GM19467 (cell line): ENCODE data around the gene PAPPA2.
"Not testable (repeated sequence)": the region's sequence is repeated elsewhere in the genome, so short reads cannot be mapped to it uniquely, and the experiment has no call there.

ENCODE experiments used
- ATAC-seq: cut with Tn5 transposase; IDR thresholded peaks from one replicate; pipeline ENCODE4 v1.9.1; 2021; ENCODE audit warnings: mild to moderate bottlenecking, moderate library complexity; ENCODE audit not compliant: unreplicated experiment

PAPPA2 gene

GRCh38 chr1:176745945-176746344 lies 283.0 kb downstream of the PAPPA2 start:
- no peak for ATAC-seq

DNA sequence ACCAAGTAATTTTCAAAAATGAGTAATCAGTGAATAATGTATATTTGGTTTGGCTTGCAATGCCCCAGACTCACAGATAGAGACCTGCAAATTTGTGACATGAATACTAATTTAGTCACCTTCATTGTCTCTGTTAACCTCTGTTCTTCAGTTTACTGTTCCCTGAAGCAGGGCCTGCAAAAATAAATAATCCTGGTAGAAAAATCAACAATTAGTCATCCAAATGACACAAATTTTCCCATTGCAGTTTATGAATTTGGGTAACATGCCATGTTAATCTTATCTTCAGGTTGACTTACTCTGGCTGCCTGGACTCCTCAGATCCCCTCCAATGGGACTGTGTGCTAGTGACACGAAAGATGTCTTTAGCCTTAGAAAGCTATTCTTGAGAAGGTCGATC lies 289.5 kb downstream of the PAPPA2 start:
- no peak for ATAC-seq

DNA sequence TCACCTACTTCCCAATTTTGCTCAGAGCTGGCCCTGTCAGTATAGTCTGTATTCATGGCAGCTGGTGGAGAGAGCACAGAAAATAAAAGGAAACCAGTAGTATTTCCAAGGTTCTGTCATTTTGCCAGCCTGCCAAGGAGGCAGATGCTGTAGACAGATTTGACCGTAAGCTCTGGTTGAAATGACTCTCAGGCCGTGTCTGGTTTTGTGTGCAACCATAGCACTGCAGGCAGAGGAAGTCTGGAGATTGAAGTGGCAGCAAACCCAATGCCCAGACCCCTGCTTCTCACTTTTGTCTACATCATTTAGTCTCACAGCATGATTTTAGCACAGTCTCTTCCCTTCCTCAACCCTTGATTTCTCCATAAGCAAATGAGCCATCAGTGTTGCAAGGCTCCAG lies 291.7 kb downstream of the PAPPA2 start:
- ATAC-seq: no peak

GRCh38 chr1:176756817-176757216 lies 293.8 kb downstream of the PAPPA2 start:
- ATAC-seq: not testable (repeated sequence)

DNA sequence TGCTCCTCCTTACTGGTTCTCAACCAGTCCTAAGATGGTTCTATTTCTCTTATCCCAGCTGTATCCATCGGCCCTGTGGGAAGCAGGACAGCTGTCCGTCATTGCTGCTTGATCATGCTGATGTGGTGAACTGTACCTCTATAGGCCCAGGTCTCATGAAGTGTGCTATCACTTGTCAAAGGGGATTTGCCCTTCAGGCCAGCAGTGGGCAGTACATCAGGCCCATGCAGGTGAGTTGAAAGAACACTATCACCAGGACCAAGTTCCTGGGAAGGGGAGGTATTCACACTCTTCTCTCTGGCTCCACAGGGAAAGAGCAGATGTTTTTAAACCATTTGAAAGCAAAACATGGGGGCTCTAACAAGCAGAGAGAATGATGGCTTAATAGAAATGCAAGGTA lies 302.6 kb downstream of the PAPPA2 start:
- ATAC-seq: no peak

DNA sequence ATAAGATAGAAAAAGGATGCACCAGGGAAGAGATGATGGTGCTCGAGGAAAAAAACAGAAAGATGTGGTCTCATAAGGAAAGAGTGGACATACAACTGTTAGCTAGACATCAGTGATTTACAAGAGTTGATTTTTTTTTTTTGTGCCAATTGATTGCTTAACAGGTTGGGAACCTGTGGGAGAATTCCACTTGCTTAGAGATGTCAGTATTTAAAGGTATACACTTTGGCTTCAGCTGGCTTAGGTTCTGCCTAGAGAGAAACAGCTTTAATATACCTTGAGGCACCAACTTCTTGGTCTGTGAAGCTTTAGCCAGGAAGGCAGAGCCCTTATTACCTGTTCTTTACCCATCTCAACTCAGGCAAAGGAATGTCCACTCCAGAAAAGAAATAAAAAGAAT lies 303.8 kb downstream of the PAPPA2 start:
- ATAC-seq: no peak

DNA sequence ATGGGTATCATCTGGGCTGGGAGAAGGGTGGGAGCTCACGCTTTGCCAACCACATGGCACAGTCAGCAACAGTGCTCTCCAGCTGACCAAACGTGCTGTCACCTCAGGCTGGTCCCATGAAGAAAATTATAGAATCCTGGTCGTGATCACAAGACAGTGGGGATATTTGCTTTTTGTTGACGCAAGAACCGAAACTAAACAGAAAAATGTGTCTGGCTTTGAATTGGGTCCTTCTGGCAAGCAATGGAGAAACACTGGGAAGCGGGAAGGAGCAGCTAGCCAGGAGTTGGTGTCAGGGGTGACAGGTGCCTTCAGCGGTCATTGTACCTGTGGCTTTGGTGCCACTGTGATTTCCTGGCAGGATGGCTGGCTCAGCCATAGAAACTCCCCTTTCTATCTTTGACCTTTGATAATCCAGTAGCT lies 304.8 kb downstream of the PAPPA2 start:
- no peak for ATAC-seq

GRCh38 chr1:176768532-176768931 lies 305.6 kb downstream of the PAPPA2 start:
- ATAC-seq: no peak

DNA sequence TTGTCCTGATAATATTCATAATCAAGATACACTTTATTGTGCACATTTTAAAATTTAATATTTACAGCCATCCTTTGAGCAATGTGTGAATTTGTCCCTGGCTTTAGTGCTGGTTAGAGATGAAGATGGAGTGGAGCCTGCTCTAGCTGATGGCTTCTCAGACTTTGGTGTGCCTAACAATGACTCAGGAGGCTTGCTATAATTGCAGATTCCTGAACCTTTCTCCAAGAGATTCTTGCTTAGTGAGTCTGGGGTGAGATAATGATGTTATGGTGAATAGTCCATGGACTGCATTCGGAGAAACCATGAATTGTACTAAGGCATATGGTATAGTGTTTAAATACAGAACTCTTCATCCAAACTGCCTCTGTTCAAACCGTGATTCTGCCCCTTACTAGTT lies 307.1 kb downstream of the PAPPA2 start:
- no peak for ATAC-seq

DNA sequence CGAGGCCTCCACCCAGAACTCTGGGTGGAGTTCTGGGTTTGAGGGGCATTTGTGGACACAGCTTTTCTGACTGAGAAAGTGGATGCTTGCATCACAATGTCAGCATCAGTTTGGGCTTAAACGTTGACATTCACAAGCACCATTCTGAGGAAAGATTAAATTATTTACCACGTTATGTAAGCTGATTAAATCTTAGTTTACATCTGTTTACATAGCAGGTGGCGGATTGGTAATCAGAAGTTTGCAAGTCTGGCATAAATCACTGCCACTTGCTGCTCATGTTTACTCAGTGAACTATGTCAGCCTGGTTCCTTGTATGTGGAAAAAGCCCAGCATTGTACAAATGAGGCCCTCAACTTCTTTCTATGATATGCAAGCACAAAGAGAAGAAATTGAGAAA lies 310.1 kb downstream of the PAPPA2 start:
- no peak for ATAC-seq

- no peak for ATAC-seq
Measured at GRCh38 chr1:176774224-176774623, 311.2 kb downstream of the PAPPA2 start.

GRCh38 chr1:176775378-176775777 lies 312.4 kb downstream of the PAPPA2 start:
- ATAC-seq: no peak

DNA sequence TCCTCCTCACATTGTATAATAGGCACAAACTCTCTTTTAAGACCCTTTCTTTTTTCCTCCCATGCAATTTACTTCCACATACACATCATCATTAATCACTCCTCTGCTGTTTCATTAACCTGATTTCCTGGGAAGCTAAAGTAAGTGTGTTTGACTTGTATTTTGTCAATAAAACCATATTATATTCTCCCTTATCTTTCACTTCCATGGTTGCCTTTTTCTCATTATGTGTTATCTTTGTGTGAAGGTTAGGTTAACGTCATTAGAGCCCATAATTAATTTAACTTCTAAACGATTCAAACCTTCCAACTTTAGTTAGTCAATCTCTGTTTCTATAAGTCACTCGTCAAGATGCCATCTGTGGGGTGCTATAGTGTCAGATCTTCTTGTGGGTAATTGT lies 313.0 kb downstream of the PAPPA2 start:
- no peak for ATAC-seq

- ATAC-seq: no peak
Measured at GRCh38 chr1:176778056-176778455, 315.1 kb downstream of the PAPPA2 start.

GRCh38 chr1:176779992-176780328 lies 317.0 kb downstream of the PAPPA2 start:
- no peak for ATAC-seq

- no peak for ATAC-seq
Measured at GRCh38 chr1:176783309-176783708, 320.3 kb downstream of the PAPPA2 start.

DNA sequence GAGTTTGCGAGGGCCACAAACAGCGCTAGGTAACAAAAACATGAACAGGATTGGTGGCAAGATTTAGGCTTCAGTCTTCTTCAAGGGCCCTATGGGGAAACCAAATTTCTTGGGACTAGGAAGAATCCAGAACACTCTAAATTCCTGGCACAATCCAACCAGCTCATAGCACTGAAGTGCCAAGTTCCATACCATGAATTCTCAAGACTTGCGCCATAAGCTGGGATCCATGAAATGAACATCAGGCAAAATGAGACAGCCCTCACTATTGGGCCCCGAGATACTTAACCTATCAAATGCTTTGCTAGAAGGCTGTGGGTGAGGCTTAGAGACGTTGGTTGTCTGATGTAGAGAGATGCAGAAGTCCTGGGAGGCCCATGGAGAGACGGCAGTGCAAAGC lies 322.1 kb downstream of the PAPPA2 start:
- no peak for ATAC-seq

DNA sequence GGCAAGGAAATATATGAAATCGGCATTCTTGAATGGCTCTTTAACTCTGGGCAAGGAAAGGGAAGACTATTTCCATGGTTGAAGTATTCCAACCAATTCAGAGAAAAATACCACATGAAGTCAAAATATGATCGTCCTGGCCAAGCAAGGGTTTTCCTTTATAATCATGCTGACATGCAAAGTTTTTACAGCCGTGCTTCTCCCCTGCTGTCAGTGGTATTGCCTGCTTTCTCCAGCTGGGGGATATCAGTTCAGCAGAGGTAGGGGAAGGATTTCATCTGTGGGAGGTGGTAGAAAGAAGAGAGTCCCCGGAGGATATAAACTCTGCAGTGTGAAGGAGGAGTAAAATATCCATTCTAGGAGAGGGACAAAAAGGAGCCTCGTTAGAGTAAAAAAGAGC lies 322.8 kb downstream of the PAPPA2 start:
- no peak for ATAC-seq

GRCh38 chr1:176786274-176786673 lies 323.3 kb downstream of the PAPPA2 start:
- no peak for ATAC-seq

GRCh38 chr1:176789571-176790090 lies 326.7 kb downstream of the PAPPA2 start:
- ATAC-seq: no peak

DNA sequence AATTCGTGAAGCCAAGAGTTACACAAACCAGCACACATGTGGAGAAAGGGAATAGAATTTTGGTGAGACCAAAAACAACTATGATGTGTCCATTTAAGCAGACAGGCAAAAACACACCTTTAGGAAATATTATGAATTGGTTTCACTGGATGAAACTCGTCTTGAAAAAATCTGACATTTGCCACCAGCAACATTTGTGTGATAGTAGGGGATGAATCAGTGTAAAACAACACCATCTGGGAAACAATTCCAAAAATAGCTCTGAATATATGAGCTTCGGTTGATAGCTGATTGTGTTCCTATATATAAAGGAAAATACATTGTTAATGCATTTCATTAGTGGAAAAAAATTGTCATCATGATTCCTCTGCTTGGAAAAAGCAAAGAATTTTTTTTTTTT lies 327.8 kb downstream of the PAPPA2 start:
- no peak for ATAC-seq

GRCh38 chr1:176791906-176792305 lies 328.9 kb downstream of the PAPPA2 start:
- ATAC-seq: no peak

DNA sequence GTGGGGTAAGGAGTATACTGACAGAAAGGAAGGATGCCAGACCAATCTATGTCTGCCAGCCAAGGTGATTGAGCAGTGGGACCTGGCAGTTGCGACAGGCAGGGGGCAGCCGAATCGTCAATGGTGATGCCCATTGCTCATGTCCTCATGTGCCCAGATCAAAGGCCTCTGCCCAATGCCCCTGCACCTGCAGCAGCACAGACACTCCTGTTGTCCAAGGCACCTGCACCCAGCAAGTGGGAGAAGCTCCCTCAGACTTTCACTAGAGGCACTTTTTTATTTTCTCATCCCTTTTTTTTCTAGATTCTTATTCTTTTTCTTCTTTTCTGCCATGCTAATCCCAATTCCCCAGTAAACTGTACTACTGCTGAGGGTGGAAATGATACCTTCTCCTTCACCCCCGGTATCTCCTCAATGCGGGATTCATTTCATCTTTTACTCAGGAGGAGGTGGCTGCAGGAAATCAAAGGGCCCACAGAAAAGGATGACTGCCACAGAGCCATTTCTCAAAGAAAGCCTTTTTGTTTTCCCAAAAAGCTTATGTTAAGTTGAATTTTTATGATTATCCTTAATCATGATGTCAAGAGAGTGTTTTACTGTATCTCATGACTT lies 332.0 kb downstream of the PAPPA2 start:
- ATAC-seq: no peak
